Ascending aorta (tissue), 2 donors: ENCODE measurements around the gene CDK4. TPM values are rescaled to one million over a fixed set of nuclear protein-coding genes. Genes with fewer than 3 reads are reported as not detected.

Experiments
- DNase-seq, 2 donors: peaks; one replicate each; pipeline ENCODE4 v3.0.0-alpha.2; 2019; ENCODE audit warnings: low spot score in 2 of 2
- H3K27ac ChIP-seq, 2 donors: fragments of 200-600 bp; sonication (generic); one replicate each; pipeline ENCODE4 v1.5.1; 2016 to 2017; ENCODE audit warnings: mild to moderate bottlenecking in 1 of 2
- H3K27me3 ChIP-seq: fragments of 200-600 bp; sonication (generic); one replicate; pipeline ENCODE4 v1.5.1; 2017
- H3K36me3 ChIP-seq, 2 donors: fragments of 200-600 bp; sonication (generic); one replicate each; pipeline ENCODE4 v1.5.1; 2016
- H3K4me1 ChIP-seq, 2 donors: fragments of 200-600 bp; sonication (generic); one replicate each; pipeline ENCODE4 v1.5.1; 2016 to 2017; ENCODE audit warnings: mild to moderate bottlenecking in 1 of 2
- H3K4me3 ChIP-seq, 2 donors: fragments of 200-600 bp; sonication (generic); one replicate each; pipeline ENCODE4 v1.5.1; 2016 to 2017; ENCODE audit warnings: mild to moderate bottlenecking in 1 of 2
- H3K9me3 ChIP-seq, 2 donors: fragments of 200-600 bp; sonication (generic); one replicate each; pipeline ENCODE4 v1.5.1; 2016
- CTCF ChIP-seq, 3 experiments: fragments of 200-600 bp in 2 of 3; fragments of 450-650 bp in 1 of 3; sonication (generic) in 2 of 3; IDR thresholded peaks; one replicate each; pipeline ENCODE4 v1.5.1; 2016 to 2019; ENCODE audit warnings: antibody characterized with exemption in 3 of 3, mild to moderate bottlenecking in 1 of 3, moderate library complexity in 1 of 3
- intact Hi-C: fragments of 100-400 bp; cut with DNase I; formaldehyde crosslinking; loops from one replicate; pipeline ENCODE4 v1.15.1; 2023
- total RNA-seq: library from RNA; depleted of rRNA; stranded (reverse); fragments of >200 nt; gene quantifications from one replicate; pipeline ENCODE4 v1.1.0, GENCODE V29; 2016

The CDK4 gene
- total RNA-seq, 1 donor from 2014 or later = 82.6 TPM

GRCh38 chr12:57749061-57749460 lies 3.0 kb downstream of the CDK4 start:
- Histone ChIP-seq H3K4me3 (no peak overlapping the region), H3K4me1 (peaks cover 0 to 12% of the 10 kb centered on the region in 2 donors), H3K27ac (no peak overlapping the region), H3K9me3 (no peaks in the 10 kb centered on the region), H3K36me3 (peaks cover 20 to 37% of the 10 kb centered on the region in 2 donors), H3K27me3 (no peaks in the 10 kb centered on the region)
- intact Hi-C loops = no loop called here
- no peak for TF ChIP-seq CTCF (IDR thresholded peaks at IDR 0.05)
- DNase-seq = no peak

- Histone ChIP-seq H3K4me1 (peaks cover 0 to 7% of the 10 kb centered on the region in 2 donors), H3K4me3 (peak overlapping the region in 1 of 2 donors; percentile 90), H3K36me3 (peaks cover 20 to 37% of the 10 kb centered on the region in 2 donors), H3K27ac (peak overlapping the region; percentile 98 to 100), H3K9me3 (no peaks in the 10 kb centered on the region), H3K27me3 (no peaks in the 10 kb centered on the region)
- no peak for TF ChIP-seq CTCF (IDR thresholded peaks at IDR 0.05)
- intact Hi-C loops = no loop called here
- no peak for DNase-seq
Observed at GRCh38 chr12:57746025-57746424, 6.1 kb downstream of the CDK4 start.

- H3K4me3 ChIP-seq = peak overlapping the region; percentile 77 to 90
- H3K27me3 ChIP-seq = no peaks in the 10 kb centered on the region
- DNase-seq = no peak
- no peaks in the 10 kb centered on the region for H3K9me3 ChIP-seq
- H3K4me1 ChIP-seq = peaks cover 0 to 7% of the 10 kb centered on the region in 2 donors
- peak overlapping the region; percentile 98 to 100 for H3K27ac ChIP-seq
- intact Hi-C loops = loop anchor here (2.0 kb wide), 1 partner anchor 19 kb away; no protein-coding TSS in a partner anchor
- TF ChIP-seq CTCF (IDR thresholded peaks at IDR 0.05) = no peak
- H3K36me3 ChIP-seq = peaks cover 20 to 35% of the 10 kb centered on the region in 2 donors
Observed at GRCh38 chr12:57745485-57745881, 6.6 kb downstream of the CDK4 start.

- DNase-seq = peak; percentile 93 to 99
- no peaks in the 10 kb centered on the region for H3K27me3 ChIP-seq
- no peak for TF ChIP-seq CTCF (IDR thresholded peaks at IDR 0.05)
- H3K9me3 ChIP-seq = no peaks in the 10 kb centered on the region
- peak within 1 kb of the TSS; percentile 98 to 100 for H3K27ac ChIP-seq
- H3K4me1 ChIP-seq = peaks cover 0 to 7% of the 10 kb centered on the region in 2 donors
- peaks cover 20 to 31% of the 10 kb centered on the region in 2 donors for H3K36me3 ChIP-seq
- peak within 1 kb of the TSS; percentile 77 to 90 for H3K4me3 ChIP-seq
- intact Hi-C loops = loop anchor here (1.0 to 2.0 kb wide), 3 partner anchors 7 to 52 kb away; partner anchors contain the start of gene CDK4
Observed at GRCh38 chr12:57744777-57745484, 7.2 kb downstream of the CDK4 start, which contains the start of gene TSPAN31. TSS of gene TSPAN31 (plus strand) at chr12:57745039. CDS start at chr12:57745155, 116 bp downstream.

- Histone ChIP-seq H3K36me3 (peaks cover 14 to 26% of the 10 kb centered on the region in 2 donors), H3K9me3 (no peaks in the 10 kb centered on the region), H3K27ac (peak overlapping the region; percentile 98 to 100), H3K4me1 (peaks cover 0 to 7% of the 10 kb centered on the region in 2 donors), H3K4me3 (peak overlapping the region; percentile 77 to 90), H3K27me3 (no peaks in the 10 kb centered on the region)
- intact Hi-C loops = loop anchor here (1.0 to 2.0 kb wide), 3 partner anchors 8 to 51 kb away; partner anchors contain the start of gene CDK4
- no peak for TF ChIP-seq CTCF (IDR thresholded peaks at IDR 0.05)
- peak; percentile 42 to 90 for DNase-seq
Observed at GRCh38 chr12:57744194-57744776, 7.8 kb downstream of the CDK4 start.
